ENCODE measurements around the gene PPM1F.
A peak's percentile ranks its signal among the peaks of the same experiment; 100 is the strongest.
"Not testable (repeated sequence)": the region's sequence is repeated elsewhere in the genome, so short reads cannot be mapped to it uniquely, and the experiment has no call there.

PPM1F gene

GRCh38 chr22:21940521-21940920, 12.1 kb downstream of the PPM1F start:
- no peak for DNase-seq (ENCODE audit: low read depth in 3 of 3)

- not testable (repeated sequence) for DNase-seq (ENCODE audit: low read depth in 3 of 3)
Observed at GRCh38 chr22:21939935-21940334, 12.7 kb downstream of the PPM1F start.

- no peak for DNase-seq (ENCODE audit: low read depth in 3 of 3)
Observed at GRCh38 chr22:21939461-21939913, 13.2 kb downstream of the PPM1F start.

DNA sequence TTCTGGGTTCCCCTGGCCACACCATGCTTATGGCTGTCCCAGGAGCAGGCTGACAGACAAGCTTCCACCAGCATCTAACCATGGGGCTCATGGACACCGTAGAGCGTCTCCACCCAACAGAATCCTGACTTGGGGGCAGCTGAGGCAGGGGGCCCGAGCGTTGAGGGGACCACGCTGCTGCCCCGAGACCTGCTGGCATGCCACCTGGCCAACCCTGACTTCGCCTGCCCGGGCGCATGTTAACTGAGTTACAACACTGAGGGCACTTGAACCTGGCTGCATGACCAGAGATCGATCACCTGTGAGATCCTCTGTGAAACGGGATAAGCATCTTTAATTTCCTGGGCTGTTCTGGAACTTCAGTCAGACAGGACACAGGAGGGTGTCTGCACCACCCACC, 13.7 kb downstream of the PPM1F start:
- DNase-seq (ENCODE audit: low read depth in 3 of 3) = no peak

DNA sequence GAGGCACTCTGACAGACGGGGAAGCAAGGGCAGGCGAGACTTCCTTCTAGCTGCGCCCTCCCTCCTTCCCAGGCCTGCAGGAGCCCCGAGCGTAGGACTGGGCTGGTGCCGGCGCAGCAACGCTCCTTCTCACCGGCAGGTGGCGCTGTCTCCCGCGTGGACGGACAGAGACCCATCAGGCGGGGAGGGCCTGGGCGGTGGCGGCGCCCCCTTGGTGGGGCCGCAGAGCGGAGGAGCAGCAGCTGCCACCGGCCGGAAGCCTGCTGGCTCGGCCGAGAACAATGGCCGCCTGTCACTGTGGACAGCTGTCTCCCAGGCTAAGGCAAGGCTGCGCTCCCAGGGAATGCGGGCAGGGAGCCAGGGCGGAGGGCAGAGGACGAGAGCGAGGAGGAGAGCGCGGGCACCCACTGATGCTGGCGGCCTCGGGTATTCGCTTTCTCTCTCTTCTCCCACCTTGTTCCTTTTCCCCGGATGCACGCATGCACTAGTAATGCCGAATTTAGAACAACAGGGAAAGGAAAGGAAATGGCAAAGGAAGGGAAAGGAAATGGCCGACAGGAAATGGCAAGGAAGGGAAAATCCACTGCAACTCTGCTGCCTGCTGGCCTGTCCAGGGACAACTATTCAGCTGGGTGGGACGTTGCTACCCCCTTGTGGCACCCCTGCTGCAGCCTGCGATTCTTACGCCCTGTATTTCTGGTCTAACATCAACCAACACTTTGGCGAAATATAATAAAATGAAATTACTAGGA, 14.4 kb downstream of the PPM1F start:
- DNase-seq (ENCODE audit: low read depth in 3 of 3) = peak; percentile 80 to 90 (median 88)

DNA sequence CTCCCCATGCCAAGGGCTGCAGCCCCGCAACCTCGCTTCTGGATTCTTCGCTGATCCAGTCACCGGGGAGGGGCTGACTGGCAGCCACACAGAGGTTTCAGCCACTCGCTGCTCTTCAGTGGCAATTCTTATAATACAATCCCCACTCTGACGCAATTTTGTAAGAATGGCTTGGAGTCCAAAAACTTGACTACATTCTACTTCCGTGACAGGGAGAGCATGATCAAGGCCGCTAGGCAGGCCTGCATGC, 14.9 kb downstream of the PPM1F start:
- DNase-seq (ENCODE audit: low read depth in 3 of 3) = no peak

DNA sequence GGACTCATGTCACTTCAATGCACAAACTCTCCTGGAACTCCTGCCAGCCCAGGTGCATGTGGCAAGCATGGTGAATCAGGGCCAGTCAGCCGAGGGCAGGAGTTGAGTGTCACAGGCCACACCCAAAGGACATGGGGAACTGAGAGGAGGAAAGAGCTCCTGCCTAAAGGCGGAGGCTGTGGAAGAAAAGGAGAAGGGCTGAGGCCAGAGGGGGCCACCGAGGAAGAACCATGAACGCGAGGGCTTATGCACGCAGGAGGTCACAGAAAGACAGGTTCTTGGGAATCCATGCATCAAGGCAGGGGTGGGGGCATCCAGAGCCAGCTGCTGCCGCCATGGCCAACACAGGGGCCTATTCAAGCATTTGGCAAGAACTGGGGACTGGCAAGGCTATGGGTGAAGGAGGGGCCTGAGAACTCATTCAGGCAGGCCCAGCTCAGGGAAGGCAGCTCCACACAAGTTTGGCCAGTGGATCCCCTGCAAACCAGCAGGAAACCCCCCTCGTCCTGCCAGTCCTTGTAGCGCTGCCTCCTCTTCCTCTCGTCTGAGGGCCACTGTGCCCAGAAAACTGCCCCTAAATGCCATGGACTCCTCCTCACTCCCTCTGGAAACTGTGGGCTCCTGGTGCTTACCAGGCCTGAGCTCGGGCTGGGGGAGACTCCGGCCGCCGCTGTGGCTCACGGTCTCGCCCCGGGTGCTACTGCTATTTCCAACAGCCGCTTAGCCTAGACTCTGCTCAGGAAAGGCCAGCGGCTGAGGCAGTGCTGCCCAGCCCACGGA, 15.4 kb downstream of the PPM1F start:
- no peak for DNase-seq (ENCODE audit: low read depth in 3 of 3)

- DNase-seq (ENCODE audit: low read depth in 3 of 3) = no peak
Observed at GRCh38 chr22:21936151-21936775, 16.4 kb downstream of the PPM1F start.

GRCh38 chr22:21933910-21934309, 18.7 kb downstream of the PPM1F start:
- no peak for DNase-seq (ENCODE audit: low read depth in 3 of 3)

DNA sequence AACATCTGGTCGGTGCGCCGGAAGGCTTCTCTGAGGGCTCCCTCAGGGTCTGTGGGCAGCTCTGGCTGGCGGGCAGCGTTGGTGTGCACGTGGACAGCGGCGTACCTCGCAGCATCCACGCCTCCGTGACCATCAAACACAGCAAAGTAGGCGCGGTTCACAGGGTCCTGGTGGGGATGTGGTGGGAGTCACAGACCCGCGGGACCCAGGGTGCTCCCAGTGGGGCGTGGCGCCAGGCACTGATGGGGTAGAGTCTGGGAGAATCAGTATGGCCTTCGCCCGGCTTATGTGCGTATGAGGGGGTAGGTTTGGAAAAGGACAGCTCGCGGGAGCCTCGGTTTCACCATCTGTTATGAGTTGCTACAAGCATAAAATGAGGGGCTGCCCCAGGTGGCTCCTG, 19.2 kb downstream of the PPM1F start:
- DNase-seq (ENCODE audit: low read depth in 3 of 3) = no peak

GRCh38 chr22:21932347-21932746, 20.3 kb downstream of the PPM1F start:
- no peak for DNase-seq (ENCODE audit: low read depth in 3 of 3)

DNA sequence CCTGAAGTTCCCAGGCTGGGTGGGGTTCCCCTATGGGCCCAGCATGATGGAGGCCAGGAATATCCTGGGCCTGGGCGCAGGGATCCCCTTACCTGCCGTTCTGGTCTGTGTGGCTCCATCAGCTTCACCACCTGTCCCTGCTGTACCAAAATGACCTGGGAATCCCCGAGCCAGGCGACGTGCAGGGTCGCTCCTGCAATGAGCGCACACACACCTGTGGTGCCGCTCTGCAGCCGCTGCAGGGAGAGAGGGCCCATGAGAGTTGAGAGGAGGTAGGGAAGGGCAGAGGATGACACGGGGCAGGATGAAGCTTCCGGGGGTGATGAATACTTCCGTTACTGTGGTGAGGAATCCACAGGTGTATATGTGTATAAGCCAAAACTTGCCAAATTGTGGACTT, 21.6 kb downstream of the PPM1F start:
- DNase-seq (ENCODE audit: low read depth in 3 of 3) = no peak

GRCh38 chr22:21929253-21929652, 23.4 kb downstream of the PPM1F start:
- no peak for DNase-seq (ENCODE audit: low read depth in 3 of 3)

DNA sequence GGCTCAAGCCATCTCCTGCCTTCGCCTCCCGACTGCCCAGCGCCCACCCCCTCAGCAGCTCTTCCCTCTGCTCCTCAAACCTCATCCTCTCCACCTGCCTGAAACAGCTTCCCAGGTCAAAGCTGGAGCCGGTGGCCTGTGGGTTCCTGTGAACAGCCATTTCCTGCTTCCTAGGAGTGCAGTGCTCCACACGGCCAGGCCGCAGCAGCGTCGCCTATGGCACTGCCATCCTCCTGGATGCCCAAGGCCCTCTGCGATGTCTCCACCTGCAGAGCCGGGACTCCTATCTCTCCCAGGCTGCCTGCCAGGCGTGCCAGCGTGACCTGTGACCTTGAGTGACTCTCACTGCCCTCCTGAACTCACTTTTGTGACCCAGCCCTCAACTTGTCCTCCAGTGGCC, 24.6 kb downstream of the PPM1F start:
- DNase-seq (ENCODE audit: low read depth in 3 of 3) = no peak

DNA sequence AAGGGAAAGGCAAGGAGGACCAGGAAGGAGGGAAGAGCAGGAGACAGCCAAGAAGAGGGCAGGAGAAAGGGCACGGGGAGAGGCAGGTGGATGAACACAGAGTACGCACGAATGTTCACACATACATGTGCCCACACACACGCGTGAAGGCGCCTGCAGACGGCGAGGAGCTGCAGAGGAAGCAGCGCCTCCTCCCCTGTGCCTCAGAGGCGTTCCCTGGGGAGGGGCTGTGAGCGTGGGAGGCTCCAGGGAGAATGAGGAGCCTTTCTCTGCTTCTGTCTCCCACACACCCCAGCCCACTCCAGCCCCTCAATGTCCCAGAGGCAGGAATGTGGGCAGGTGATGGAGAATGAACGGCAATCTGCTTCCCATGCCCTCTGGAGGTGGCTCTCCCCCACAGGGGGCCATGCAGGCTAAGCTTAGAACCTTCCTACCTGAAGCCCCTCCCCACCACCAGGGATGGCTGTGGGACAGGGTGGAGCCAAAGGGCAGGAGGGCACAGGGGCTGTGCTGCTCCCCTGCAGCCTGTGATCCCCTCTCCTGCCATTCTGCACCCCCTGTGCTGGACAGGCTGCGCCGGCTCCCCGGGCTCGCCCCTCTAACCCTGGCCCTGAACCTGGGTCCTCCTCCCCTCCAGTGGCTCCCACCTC, 25.3 kb downstream of the PPM1F start:
- DNase-seq (ENCODE audit: low read depth in 3 of 3) = no peak

GRCh38 chr22:21926728-21927127, 25.9 kb downstream of the PPM1F start:
- DNase-seq (ENCODE audit: low read depth in 3 of 3) = no peak

GRCh38 chr22:21923163-21923561, 29.5 kb downstream of the PPM1F start:
- DNase-seq (ENCODE audit: low read depth in 3 of 3) = no peak

GRCh38 chr22:21922370-21923162, 30.1 kb downstream of the PPM1F start:
- DNase-seq (ENCODE audit: low read depth in 3 of 3) = no peak

GRCh38 chr22:21921729-21922128, 30.9 kb downstream of the PPM1F start:
- no peak for DNase-seq (ENCODE audit: low read depth in 3 of 3)

DNA sequence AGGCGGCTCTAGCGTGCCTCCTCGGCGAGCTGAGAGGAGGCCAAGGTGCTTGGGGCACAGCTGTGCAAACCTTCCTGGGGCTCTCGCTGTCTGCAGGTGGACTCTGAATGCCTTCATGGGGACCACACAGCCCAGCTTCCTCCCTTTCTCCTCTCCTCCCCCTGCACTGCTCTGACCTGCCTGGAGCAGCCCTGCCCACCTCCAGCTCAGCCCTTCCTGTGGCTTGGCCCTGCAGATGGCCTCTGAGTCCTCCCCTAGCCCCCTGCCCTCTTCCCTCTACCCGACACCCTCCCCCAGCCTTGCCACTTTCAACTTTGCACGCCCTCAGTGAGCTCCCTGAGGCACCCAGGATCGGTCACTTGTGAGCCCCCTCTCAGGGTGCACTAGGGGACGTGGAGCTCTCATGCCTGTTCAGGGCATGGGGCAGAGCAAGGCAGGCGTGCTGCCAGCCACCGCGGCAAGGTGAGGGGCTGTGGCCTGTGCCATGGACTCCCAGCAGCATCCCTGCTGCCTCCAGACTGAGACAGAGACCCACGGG, 31.4 kb downstream of the PPM1F start:
- DNase-seq (ENCODE audit: low read depth in 3 of 3) = no peak
